ENCODE data around the gene TMED6.

GRCh38 chr16:69319381-69319780, 32.2 kb downstream of the TMED6 start:
- TF ChIP-seq CTCF (IDR thresholded peaks at IDR 0.05 in 2 of 3, conservative IDR thresholded peaks at IDR 0.05 in 1 of 3; ENCODE audit: borderline replicate concordance in 1 of 3, insufficient read depth in 1 of 3, low read depth in 2 of 3, low read length in 2 of 3) (no peak), CEBPB (IDR thresholded peaks at IDR 0.05; ENCODE audit: low read depth) (no peak), POLR2A (IDR thresholded peaks at IDR 0.05; ENCODE audit: borderline replicate concordance, extremely low read depth, insufficient read depth, insufficient read length) (no peak), SRF (IDR thresholded peaks at IDR 0.05; ENCODE audit: low read depth) (no peak), ATF3 (IDR thresholded peaks at IDR 0.05) (no peak), YY1 (IDR thresholded peaks at IDR 0.05; ENCODE audit: extremely low read depth, insufficient replicate concordance, low read depth, low read length) (no peak), EGR1 (IDR thresholded peaks at IDR 0.05; ENCODE audit: low read depth) (no peak)
